Measurements from ENCODE around the gene CLDN5. TPM values are rescaled to one million over a fixed set of nuclear protein-coding genes. Genes with fewer than 3 reads are reported as not detected.

The CLDN5 gene
- total RNA-seq, 1 experiment from 2014 or later = 0.44 TPM

- H3K14ac ChIP-seq (ENCODE audit: insufficient read depth, low read length) = no peak overlapping the region
- H3K79me2 ChIP-seq (ENCODE audit: insufficient read depth, low read length) = no peaks in the 10 kb centered on the region
- H2BK12ac ChIP-seq (ENCODE audit: insufficient read length, low read depth, low read length) = no peak overlapping the region
- no peak overlapping the region for H2BK20ac ChIP-seq (ENCODE audit: low read depth, low read length, poor library complexity, severe bottlenecking)
- no peaks in the 10 kb centered on the region for H3K79me1 ChIP-seq (ENCODE audit: insufficient read depth, low read depth, low read length, poor library complexity, severe bottlenecking)
- peak overlapping the region; percentile 20 to 62 (median 40); a peak in 4 of 7 replicates for H3K27ac Mint-ChIP-seq
- no peak overlapping the region for H3K4me3 Mint-ChIP-seq
- no peak overlapping the region for H4K8ac ChIP-seq (replicated peaks; ENCODE audit: insufficient read length, low read depth, low read length)
- H3K23ac ChIP-seq (ENCODE audit: insufficient read length, low read depth, low read length) = no peak overlapping the region
- H3K4me1 ChIP-seq (ENCODE audit: insufficient read depth, low read length) = no peaks in the 10 kb centered on the region; the same call in 1 of the 2 replicates
- H3K4me2 ChIP-seq (ENCODE audit: insufficient read depth, insufficient read length, low read length) = no peak overlapping the region
- peak overlapping the region; percentile 41 for H3K18ac ChIP-seq (ENCODE audit: insufficient read length, low read depth, low read length)
- H3K36me3 Mint-ChIP-seq (ENCODE audit: insufficient read depth in 1 of 3, low read depth in 3 of 3) = no peaks in the 10 kb centered on the region
- peak; percentile 87 for DNase-seq
- peaks cover 0 to 8% of the 10 kb centered on the region in 2 experiments; a peak in 1 of 5 replicates for H3K9me3 Mint-ChIP-seq
- WGBS (ENCODE audit: extremely low coverage, insufficient read length, low lambda C conversion rate) = no CpG with 5 or more reads among the region's 12 CpGs
- H2BK5ac ChIP-seq (ENCODE audit: insufficient read length, low read length) = no peak overlapping the region
- no peak overlapping the region for H2BK15ac ChIP-seq (ENCODE audit: low read depth, low read length)
- H2AFZ ChIP-seq (ENCODE audit: low read length) = peak overlapping the region; percentile 10
- H2BK120ac ChIP-seq (ENCODE audit: low read depth, low read length, poor library complexity, severe bottlenecking) = no peak overlapping the region
- TF ChIP-seq CTCF (conservative IDR thresholded peaks at IDR 0.05) = peak; percentile 61
- no peaks in the 10 kb centered on the region for H3K23me2 ChIP-seq (ENCODE audit: insufficient read length, low read depth, low read length, poor library complexity, severe bottlenecking)
- no peak overlapping the region for H3K9ac ChIP-seq (ENCODE audit: extremely low read depth, insufficient read length, low read length)
- no peak overlapping the region for H4K5ac ChIP-seq (ENCODE audit: insufficient read length, low read depth, low read length)
- H3K4me1 Mint-ChIP-seq = peaks cover 13 to 19% of the 10 kb centered on the region in 2 experiments
- no peaks in the 10 kb centered on the region for H4K20me1 ChIP-seq (ENCODE audit: control insufficient read depth, insufficient read depth, insufficient read length)
- no peaks in the 10 kb centered on the region for H3K27me3 ChIP-seq (ENCODE audit: insufficient read depth, low read length)
- H3K9me3 ChIP-seq (ENCODE audit: control insufficient read depth, low read depth, low read length) = no peaks in the 10 kb centered on the region
- H3K27me3 Mint-ChIP-seq (ENCODE audit: low read depth) = peaks cover 6% of the 10 kb centered on the region
- H4K91ac ChIP-seq (ENCODE audit: insufficient read length, low read depth, low read length) = no peak overlapping the region
- no peak overlapping the region for H3K27ac ChIP-seq (ENCODE audit: insufficient read length, low read depth, low read length)
- no peak overlapping the region for H2AK5ac ChIP-seq (ENCODE audit: insufficient read length, low read length)
- no peak overlapping the region for H3T11ph ChIP-seq (ENCODE audit: low read length)
- H3K56ac ChIP-seq (ENCODE audit: insufficient read length, low read depth, low read length) = no peak overlapping the region
- H3K4ac ChIP-seq (ENCODE audit: low read depth, low read length) = no peak overlapping the region
Measured at GRCh38 chr22:19554834-19555404, 30.7 kb upstream of the CLDN5 start.

Measured in H9 (cell line).